Neural progenitor cell (in vitro differentiated cells): ENCODE measurements around the gene TRANK1. TPM values are rescaled to one million over a fixed set of nuclear protein-coding genes. Genes with fewer than 3 reads are reported as not detected.

Experiments
- DNase-seq: peaks from one replicate; pipeline ENCODE4 v3.0.0-alpha.2; 2016; ENCODE audit warnings: low spot score
- H2AFZ ChIP-seq: fragments of 200-600 bp; sonication (generic); replicated peaks from 2 replicates; pipeline ENCODE4 v1.6.1; 2016; ENCODE audit warnings: antibody characterized with exemption
- H3F3A ChIP-seq: fragments of 200-600 bp; sonication (generic); 2 replicates; pipeline ENCODE4 v1.6.1; 2016; ENCODE audit warnings: antibody characterized with exemption, low read depth
- H3K27ac ChIP-seq: fragments of 200-600 bp; sonication (generic); 2 replicates; pipeline ENCODE4 v1.5.1; 2016; ENCODE audit warnings: mild to moderate bottlenecking
- H3K27me3 ChIP-seq: fragments of 200-600 bp; sonication (generic); 2 replicates; pipeline ENCODE4 v1.6.1; 2016; ENCODE audit warnings: mild to moderate bottlenecking, moderate library complexity
- H3K36me3 ChIP-seq: fragments of 200-600 bp; sonication (generic); 2 replicates; pipeline ENCODE4 v1.5.1; 2016
- H3K4me1 ChIP-seq: fragments of 200-600 bp; sonication (generic); 2 replicates; pipeline ENCODE4 v1.6.1; 2016; ENCODE audit warnings: mixed run types
- H3K4me2 ChIP-seq: fragments of 200-600 bp; sonication (generic); 2 replicates; pipeline ENCODE4 v1.6.1; 2016
- H3K4me3 ChIP-seq: fragments of 200-600 bp; sonication (generic); 2 replicates; pipeline ENCODE4 v1.5.1; 2016
- H3K79me2 ChIP-seq: fragments of 200-600 bp; sonication (generic); 2 replicates; pipeline ENCODE4 v1.6.1; 2016; ENCODE audit warnings: low read depth
- H3K9ac ChIP-seq: fragments of 200-600 bp; sonication (generic); 2 replicates; pipeline ENCODE4 v1.6.1; 2016
- H3K9me3 ChIP-seq: fragments of 200-600 bp; sonication (generic); 2 replicates; pipeline ENCODE4 v1.5.1; 2016; ENCODE audit warnings: low read depth
- H4K20me1 ChIP-seq: fragments of 200-600 bp; sonication (generic); 2 replicates; pipeline ENCODE4 v1.6.1; 2016; ENCODE audit warnings: low read depth
- H3K27ac Mint-ChIP-seq: 3 replicates; pipeline ENCODE4 v1.8.0; 2021; ENCODE audit warnings: mixed read lengths
- H3K27me3 Mint-ChIP-seq: 2 replicates; pipeline ENCODE4 v1.8.0; 2022; ENCODE audit warnings: low read depth, mild to moderate bottlenecking, inconsistent platforms, moderate library complexity, mixed read lengths; ENCODE audit not compliant: insufficient read depth
- H3K36me3 Mint-ChIP-seq: 3 replicates; pipeline ENCODE4 v1.8.0; 2021; ENCODE audit warnings: mixed read lengths
- H3K4me1 Mint-ChIP-seq: 3 replicates; pipeline ENCODE4 v1.8.0; 2021; ENCODE audit warnings: mixed read lengths
- H3K4me3 Mint-ChIP-seq: 3 replicates; pipeline ENCODE4 v1.8.0; 2021; ENCODE audit warnings: mild to moderate bottlenecking, moderate library complexity, mixed read lengths
- H3K9me3 Mint-ChIP-seq: 3 replicates; pipeline ENCODE4 v1.8.0; 2020; ENCODE audit warnings: mixed read lengths
- EZH2 ChIP-seq: fragments of 200-600 bp; sonication (generic); IDR thresholded peaks from 2 replicates; pipeline ENCODE4 v1.6.1; 2017; ENCODE audit warnings: antibody characterized with exemption, mild to moderate bottlenecking, moderate library complexity
- EZH2phosphoT487 ChIP-seq: fragments of 200-600 bp; sonication (generic); IDR thresholded peaks from 2 replicates; pipeline ENCODE4 v1.6.1; 2017; ENCODE audit warnings: antibody characterized with exemption
- total RNA-seq: library from RNA; depleted of rRNA; stranded (reverse); fragments of >200 nt; gene quantifications from 2 replicates; pipeline ENCODE4 v1.2.3, GENCODE V29; 2015; ENCODE audit warnings: low replicate concordance
- TF ChIP-seq, protein P1 (sequence below): fragments of 200-600 bp; sonication (generic); IDR thresholded peaks from 2 replicates; pipeline ENCODE4 v1.5.1; 2017; ENCODE audit warnings: antibody characterized with exemption, mild to moderate bottlenecking

TRANK1 gene
- total RNA-seq, 1 donor from 2014 or later = 10.5 TPM

DNA sequence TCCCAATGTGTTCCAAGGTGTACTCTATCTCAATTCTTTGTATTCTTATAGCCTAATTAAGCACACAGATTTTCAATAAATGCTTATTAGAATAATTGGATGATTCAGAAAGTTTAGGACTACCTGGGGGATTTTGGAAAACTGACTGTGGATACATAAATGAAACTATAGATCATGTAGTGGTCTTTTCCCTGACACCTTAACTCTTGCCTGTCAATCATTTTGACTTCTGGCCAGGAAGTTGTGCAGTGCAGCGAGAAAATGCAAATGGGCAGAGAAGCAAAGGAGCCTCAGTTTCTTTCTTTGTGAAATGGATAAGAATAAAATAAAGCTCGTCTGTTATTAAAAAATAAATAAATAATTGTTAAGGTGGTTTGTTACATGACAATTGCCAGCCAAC lies 133.1 kb downstream of the TRANK1 start:
- Histone ChIP-seq H3K27ac (no peak overlapping the region), H2AFZ (no peak overlapping the region)

DNA sequence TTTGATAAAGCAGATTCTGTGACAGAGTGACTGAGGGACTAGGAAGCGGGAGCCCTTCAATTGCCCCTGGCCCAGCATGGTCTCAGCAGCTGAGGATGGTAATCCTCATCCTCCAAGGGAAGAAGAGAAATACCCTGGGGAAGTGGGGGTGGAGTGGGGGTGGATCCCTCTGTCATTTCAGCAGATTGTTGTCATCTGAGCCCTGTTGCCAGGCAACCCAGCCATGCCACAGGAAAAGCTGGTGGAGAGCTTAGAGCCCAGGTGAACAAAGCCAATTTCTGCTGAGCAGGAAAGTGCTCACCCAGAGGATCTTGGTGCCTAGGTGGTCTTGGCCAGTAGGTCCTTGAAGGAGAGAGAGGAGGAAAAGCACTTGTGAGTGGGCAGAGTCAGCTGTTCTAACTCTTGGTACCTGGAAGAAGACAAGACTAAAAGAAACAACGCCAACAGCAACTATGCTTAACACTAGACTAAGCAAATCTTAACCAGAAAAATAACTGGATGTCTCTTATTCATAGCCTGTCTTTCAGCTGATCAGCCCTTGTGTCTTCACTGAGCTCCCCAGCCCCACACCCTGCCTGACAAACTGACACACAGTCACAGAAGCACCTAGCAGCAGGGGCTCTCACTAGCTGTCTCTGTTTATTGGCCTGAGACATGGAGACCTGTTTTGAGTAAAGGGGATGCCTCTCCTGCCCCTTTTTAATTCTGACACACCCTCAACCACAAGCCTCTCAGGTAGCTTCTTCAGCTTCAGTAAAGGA lies 140.4 kb downstream of the TRANK1 start:
- Mint-ChIP-seq H3K27ac (no peak overlapping the region), H3K27me3 (peaks cover 10% of the 10 kb centered on the region), H3K9me3 (peaks cover 26% of the 10 kb centered on the region), H3K4me3 (no peak overlapping the region), H3K36me3 (no peaks in the 10 kb centered on the region), H3K4me1 (peaks cover 16% of the 10 kb centered on the region)
- TF ChIP-seq EZH2 (no peak), EZH2phosphoT487 (no peak)
- TF ChIP-seq, protein P1, sequence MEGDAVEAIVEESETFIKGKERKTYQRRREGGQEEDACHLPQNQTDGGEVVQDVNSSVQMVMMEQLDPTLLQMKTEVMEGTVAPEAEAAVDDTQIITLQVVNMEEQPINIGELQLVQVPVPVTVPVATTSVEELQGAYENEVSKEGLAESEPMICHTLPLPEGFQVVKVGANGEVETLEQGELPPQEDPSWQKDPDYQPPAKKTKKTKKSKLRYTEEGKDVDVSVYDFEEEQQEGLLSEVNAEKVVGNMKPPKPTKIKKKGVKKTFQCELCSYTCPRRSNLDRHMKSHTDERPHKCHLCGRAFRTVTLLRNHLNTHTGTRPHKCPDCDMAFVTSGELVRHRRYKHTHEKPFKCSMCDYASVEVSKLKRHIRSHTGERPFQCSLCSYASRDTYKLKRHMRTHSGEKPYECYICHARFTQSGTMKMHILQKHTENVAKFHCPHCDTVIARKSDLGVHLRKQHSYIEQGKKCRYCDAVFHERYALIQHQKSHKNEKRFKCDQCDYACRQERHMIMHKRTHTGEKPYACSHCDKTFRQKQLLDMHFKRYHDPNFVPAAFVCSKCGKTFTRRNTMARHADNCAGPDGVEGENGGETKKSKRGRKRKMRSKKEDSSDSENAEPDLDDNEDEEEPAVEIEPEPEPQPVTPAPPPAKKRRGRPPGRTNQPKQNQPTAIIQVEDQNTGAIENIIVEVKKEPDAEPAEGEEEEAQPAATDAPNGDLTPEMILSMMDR = no peak
- no peak overlapping the region for H2AFZ ChIP-seq
- H4K20me1 ChIP-seq = no peaks in the 10 kb centered on the region
- peaks cover 6% of the 10 kb centered on the region for H3K4me1 ChIP-seq
- no peak overlapping the region for H3K4me3 ChIP-seq
- no peaks in the 10 kb centered on the region for H3K79me2 ChIP-seq
- no peaks in the 10 kb centered on the region for H3F3A ChIP-seq
- H3K27ac ChIP-seq = no peak overlapping the region
- DNase-seq = peak; percentile 50
- H3K36me3 ChIP-seq = no peaks in the 10 kb centered on the region
- H3K4me2 ChIP-seq = no peak overlapping the region
- H3K27me3 ChIP-seq = no peaks in the 10 kb centered on the region
- H3K9me3 ChIP-seq = no peaks in the 10 kb centered on the region
- H3K9ac ChIP-seq = no peak overlapping the region

More for the DNA sequence above, 133.1 kb downstream of the TRANK1 start:
- Histone ChIP-seq H3K4me1 (no peaks in the 10 kb centered on the region), H3K27me3 (no peaks in the 10 kb centered on the region), H3K4me2 (no peak overlapping the region), H3K4me3 (no peak overlapping the region), H3F3A (no peaks in the 10 kb centered on the region), H3K9me3 (no peaks in the 10 kb centered on the region), H3K9ac (no peak overlapping the region), H4K20me1 (no peaks in the 10 kb centered on the region), H3K36me3 (no peaks in the 10 kb centered on the region), H3K79me2 (no peaks in the 10 kb centered on the region)
- no peak overlapping the region for H3K27ac Mint-ChIP-seq
- peaks cover 6% of the 10 kb centered on the region for H3K9me3 Mint-ChIP-seq
- DNase-seq = no peak
- H3K27me3 Mint-ChIP-seq = peaks cover 3% of the 10 kb centered on the region
- no peak overlapping the region for H3K4me3 Mint-ChIP-seq
- H3K36me3 Mint-ChIP-seq = no peaks in the 10 kb centered on the region
- peaks cover 4% of the 10 kb centered on the region for H3K4me1 Mint-ChIP-seq
- TF ChIP-seq EZH2phosphoT487 = no peak
- no peak for TF ChIP-seq EZH2
- TF ChIP-seq, protein P1 = no peak

DNA sequence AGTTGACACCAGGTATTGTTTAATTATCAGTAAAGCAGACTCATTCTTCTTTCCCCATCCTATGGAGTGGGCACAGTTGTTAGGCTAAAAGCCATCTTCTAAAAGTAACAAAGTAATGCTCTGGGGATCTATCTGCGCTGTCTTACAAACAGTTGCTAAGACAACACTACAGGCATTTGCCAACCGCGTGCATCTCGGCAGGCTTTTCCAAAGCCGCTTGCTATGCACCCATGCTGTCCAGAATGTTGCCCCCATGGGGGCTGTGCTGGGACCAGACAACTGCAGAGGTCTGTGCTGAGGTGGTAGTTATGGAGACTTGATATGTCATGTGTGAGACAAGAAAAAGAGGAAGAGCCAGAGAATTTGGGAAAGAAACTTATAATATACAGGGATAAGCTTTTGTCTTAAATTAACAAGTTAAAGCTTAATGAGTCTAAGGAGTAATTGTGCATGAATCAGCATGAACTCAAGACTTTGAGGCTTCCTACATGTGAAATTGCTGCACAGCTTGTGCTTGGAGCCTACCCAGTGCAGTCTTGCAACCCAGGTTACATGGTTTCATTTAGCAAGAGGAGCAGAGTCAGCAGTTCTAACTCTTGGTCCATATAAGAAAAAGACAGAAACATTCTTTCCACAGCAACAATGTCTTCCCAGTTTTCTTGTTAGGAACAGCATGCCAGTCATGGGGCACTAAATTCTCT lies 141.6 kb downstream of the TRANK1 start:
- Histone ChIP-seq H3K9ac (no peak overlapping the region), H2AFZ (no peak overlapping the region), H3K4me3 (no peak overlapping the region), H3K27ac (no peak overlapping the region), H3K4me2 (no peak overlapping the region), H3K27me3 (no peaks in the 10 kb centered on the region), H3K4me1 (peaks cover 6% of the 10 kb centered on the region), H3K36me3 (no peaks in the 10 kb centered on the region), H3K9me3 (no peaks in the 10 kb centered on the region), H3K79me2 (no peaks in the 10 kb centered on the region), H3F3A (no peaks in the 10 kb centered on the region), H4K20me1 (no peaks in the 10 kb centered on the region)
- no peaks in the 10 kb centered on the region for H3K36me3 Mint-ChIP-seq
- no peak for DNase-seq
- H3K9me3 Mint-ChIP-seq = peaks cover 26% of the 10 kb centered on the region
- TF ChIP-seq EZH2 (no peak), EZH2phosphoT487 (no peak)
- TF ChIP-seq, protein P1 = no peak
- H3K4me1 Mint-ChIP-seq = peaks cover 16% of the 10 kb centered on the region
- H3K27me3 Mint-ChIP-seq = peaks cover 10% of the 10 kb centered on the region
- no peak overlapping the region for H3K27ac Mint-ChIP-seq
- H3K4me3 Mint-ChIP-seq = no peak overlapping the region
